Esophagus muscularis mucosa (tissue), 4 donors: Measurements from ENCODE around the gene SPACA9.

Source experiments
- EP300 ChIP-seq: sonication (generic); formaldehyde crosslinking; IDR thresholded peaks from one replicate; pipeline ENCODE4 v1.6.1; 2017; ENCODE audit warnings: antibody characterized with exemption
- POLR2AphosphoS5 ChIP-seq, 2 donors: sonication (generic); formaldehyde crosslinking; IDR thresholded peaks; one replicate each; pipeline ENCODE4 v1.6.1; 2017; ENCODE audit warnings: antibody characterized with exemption in 2 of 2
- TF ChIP-seq, protein P1 (sequence below), 3 experiments: fragments of 200-600 bp in 2 of 3; fragments of 450-650 bp in 1 of 3; sonication (generic) in 2 of 3; IDR thresholded peaks; one replicate each; pipeline ENCODE4 v1.5.1; 2017 to 2019; ENCODE audit warnings: antibody characterized with exemption in 3 of 3, mild to moderate bottlenecking in 2 of 3, moderate library complexity in 1 of 3

DNA sequence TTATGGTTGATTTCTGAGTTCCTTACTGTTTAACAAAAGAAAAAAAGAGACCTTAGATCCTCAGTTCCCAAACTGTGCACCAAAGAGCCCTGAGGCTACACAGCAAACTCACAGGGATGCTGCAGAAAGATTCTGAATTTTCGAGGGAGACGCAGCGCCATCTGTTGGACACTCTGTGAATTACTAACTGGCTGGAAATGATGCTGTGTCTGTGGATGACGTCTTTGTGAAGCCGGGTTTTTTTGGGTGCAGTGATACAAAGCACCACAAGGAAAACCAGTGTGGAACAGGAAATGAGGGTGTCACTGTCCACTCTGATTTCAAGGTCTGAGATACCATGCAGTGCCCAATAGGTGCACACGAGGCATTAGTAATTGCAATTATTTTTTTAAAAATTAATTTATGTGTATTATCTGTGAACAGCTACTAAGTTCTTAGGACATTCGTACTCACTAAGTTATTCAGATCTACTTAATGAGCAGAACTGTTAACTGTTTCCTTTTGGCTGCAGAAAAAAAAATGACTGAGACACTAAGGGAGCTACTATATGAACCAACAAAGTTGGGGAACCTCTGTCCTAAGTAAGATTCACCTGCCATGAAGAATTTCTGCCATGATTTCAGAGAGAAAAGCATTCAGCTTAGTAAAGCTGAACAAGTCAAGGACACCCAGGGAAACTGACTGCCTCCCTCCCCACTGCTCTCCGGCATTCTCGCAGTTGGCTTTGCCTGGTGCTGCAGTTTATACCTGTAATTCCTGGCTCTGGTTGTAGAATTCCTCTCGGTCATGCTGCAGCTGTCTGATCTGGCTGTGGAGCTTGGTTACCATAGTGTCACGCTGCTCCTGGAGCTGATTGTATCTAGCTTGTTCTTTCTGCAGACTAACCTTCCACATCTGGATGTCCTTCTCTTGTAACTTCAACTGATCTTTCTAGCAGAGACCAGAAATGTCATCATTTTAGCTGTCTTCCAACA, 23.4 kb downstream of the SPACA9 start:
- TF ChIP-seq, protein P1, sequence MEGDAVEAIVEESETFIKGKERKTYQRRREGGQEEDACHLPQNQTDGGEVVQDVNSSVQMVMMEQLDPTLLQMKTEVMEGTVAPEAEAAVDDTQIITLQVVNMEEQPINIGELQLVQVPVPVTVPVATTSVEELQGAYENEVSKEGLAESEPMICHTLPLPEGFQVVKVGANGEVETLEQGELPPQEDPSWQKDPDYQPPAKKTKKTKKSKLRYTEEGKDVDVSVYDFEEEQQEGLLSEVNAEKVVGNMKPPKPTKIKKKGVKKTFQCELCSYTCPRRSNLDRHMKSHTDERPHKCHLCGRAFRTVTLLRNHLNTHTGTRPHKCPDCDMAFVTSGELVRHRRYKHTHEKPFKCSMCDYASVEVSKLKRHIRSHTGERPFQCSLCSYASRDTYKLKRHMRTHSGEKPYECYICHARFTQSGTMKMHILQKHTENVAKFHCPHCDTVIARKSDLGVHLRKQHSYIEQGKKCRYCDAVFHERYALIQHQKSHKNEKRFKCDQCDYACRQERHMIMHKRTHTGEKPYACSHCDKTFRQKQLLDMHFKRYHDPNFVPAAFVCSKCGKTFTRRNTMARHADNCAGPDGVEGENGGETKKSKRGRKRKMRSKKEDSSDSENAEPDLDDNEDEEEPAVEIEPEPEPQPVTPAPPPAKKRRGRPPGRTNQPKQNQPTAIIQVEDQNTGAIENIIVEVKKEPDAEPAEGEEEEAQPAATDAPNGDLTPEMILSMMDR (IDR thresholded peaks at IDR 0.05), result peak; percentile 85 to 95 (median 85)
- TF ChIP-seq POLR2AphosphoS5 (IDR thresholded peaks at IDR 0.05) (peak in 1 of 2 donors; percentile 22), EP300 (no peak)
